HEK293 (cell line): ENCODE measurements around the gene CDCA5.
A peak's percentile ranks its signal among the peaks of the same experiment; 100 is the strongest.

Experiments
- CTCF ChIA-PET: fragments of 350-600 bp; formaldehyde crosslinking; extraction: SDS; loops from one replicate; lab custom pipeline; 2021; ENCODE audit warnings: antibody characterized with exemption; lab: Yijun Ruan, JAX
- POLR2A ChIA-PET: fragments of 300-600 bp; formaldehyde crosslinking; extraction: SDS; loops from one replicate; lab custom pipeline; 2020; ENCODE audit warnings: antibody characterized with exemption, inconsistent platforms; lab: Yijun Ruan, JAX
- H3K27ac ChIP-seq: fragments of 200-500 bp; sonication (Bioruptor generic); 2 replicates; pipeline ENCODE4 v1.5.1; 2014; ENCODE audit warnings: low read depth, low read length, control low read depth, inconsistent platforms; ENCODE audit errors: extremely low read depth
- H3K36me3 ChIP-seq, 2 experiments: fragments of 200-500 bp in 1 of 2; sonication (Bioruptor generic) in 1 of 2; 1 replicate in 1 of 2; 2 replicates in 1 of 2; pipeline ENCODE4 v1.5.1; 2014 to 2017; ENCODE audit warnings: inconsistent platforms in 2 of 2, low read length in 2 of 2; ENCODE audit not compliant: control insufficient read depth in 2 of 2, insufficient read depth in 1 of 2
- H3K4me1 ChIP-seq: fragments of 200-500 bp; sonication (Bioruptor generic); 2 replicates; pipeline ENCODE4 v1.5.1; 2014; ENCODE audit warnings: mild to moderate bottlenecking, low read length, inconsistent platforms; ENCODE audit not compliant: control insufficient read depth, insufficient read depth
- H3K4me3 ChIP-seq: 2 replicates; pipeline ENCODE4 v1.5.1; 2011; ENCODE audit warnings: low read depth, mild to moderate bottlenecking, control low read depth, low read length, moderate library complexity
- H3K9me3 ChIP-seq: fragments of 200-500 bp; sonication (Bioruptor generic); 2 replicates; pipeline ENCODE4 v1.5.1; 2014; ENCODE audit warnings: low read depth, low read length, inconsistent platforms; ENCODE audit not compliant: control insufficient read depth, insufficient read depth
- GLIS1 ChIP-seq: fragments of 450-650 bp; formaldehyde crosslinking; IDR thresholded peaks from 2 replicates; pipeline ENCODE4 v1.5.1; 2016; ENCODE audit warnings: missing biosample characterization, missing genetic modification characterization
- GLIS2 ChIP-seq: fragments of 450-650 bp; formaldehyde crosslinking; IDR thresholded peaks from 2 replicates; pipeline ENCODE4 v1.5.1; 2016; ENCODE audit warnings: missing biosample characterization, missing genetic modification characterization
- HOXD13 ChIP-seq: sonication (generic); formaldehyde crosslinking; IDR thresholded peaks from 2 replicates; pipeline ENCODE4 v1.8.0; 2022; ENCODE audit warnings: missing genetic modification reagents, borderline replicate concordance
- OVOL3 ChIP-seq: fragments of 450-650 bp; formaldehyde crosslinking; IDR thresholded peaks from 2 replicates; pipeline ENCODE4 v1.5.1; 2016; ENCODE audit warnings: missing biosample characterization, missing genetic modification characterization
- ZEB2 ChIP-seq: fragments of 450-650 bp; formaldehyde crosslinking; IDR thresholded peaks from 2 replicates; pipeline ENCODE4 v1.5.1; 2016; ENCODE audit warnings: missing biosample characterization, missing genetic modification characterization
- ZFP3 ChIP-seq: fragments of 450-650 bp; formaldehyde crosslinking; IDR thresholded peaks from 2 replicates; pipeline ENCODE4 v1.5.1; 2016; ENCODE audit warnings: low read depth, missing biosample characterization, missing genetic modification characterization
- ZNF174 ChIP-seq: fragments of 450-650 bp; formaldehyde crosslinking; IDR thresholded peaks from 2 replicates; pipeline ENCODE4 v1.5.0; 2017; ENCODE audit warnings: missing biosample characterization, mild to moderate bottlenecking, missing genetic modification characterization
- ZNF211 ChIP-seq: fragments of 450-650 bp; formaldehyde crosslinking; IDR thresholded peaks from 2 replicates; pipeline ENCODE4 v1.5.1; 2016; ENCODE audit warnings: low read depth, missing biosample characterization, missing genetic modification characterization
- ZNF223 ChIP-seq: fragments of 450-650 bp; formaldehyde crosslinking; IDR thresholded peaks from 2 replicates; pipeline ENCODE4 v1.5.1; 2016; ENCODE audit warnings: missing biosample characterization, missing genetic modification characterization
- ZNF341 ChIP-seq: fragments of 450-650 bp; formaldehyde crosslinking; IDR thresholded peaks from 2 replicates; pipeline ENCODE4; 2016; ENCODE audit warnings: low read depth, missing biosample characterization, missing genetic modification characterization
- ZNF510 ChIP-seq: fragments of 450-650 bp; formaldehyde crosslinking; IDR thresholded peaks from 2 replicates; pipeline ENCODE4 v1.5.1; 2018; ENCODE audit warnings: mild to moderate bottlenecking, missing genetic modification characterization, missing biosample characterization; ENCODE audit not compliant: insufficient replicate concordance
- ZNF558 ChIP-seq: fragments of 450-650 bp; formaldehyde crosslinking; IDR thresholded peaks from 2 replicates; pipeline ENCODE4 v1.5.1; 2016; ENCODE audit warnings: missing biosample characterization, missing genetic modification characterization
- ZNF571 ChIP-seq: fragments of 450-650 bp; formaldehyde crosslinking; IDR thresholded peaks from 2 replicates; pipeline ENCODE4 v1.5.0; 2017; ENCODE audit warnings: missing biosample characterization, missing genetic modification characterization
- ZNF596 ChIP-seq: fragments of 450-650 bp; IDR thresholded peaks from 2 replicates; pipeline ENCODE4 v1.5.0; 2018; ENCODE audit warnings: missing biosample characterization, mild to moderate bottlenecking, missing genetic modification characterization, moderate library complexity
- ZNF623 ChIP-seq: fragments of 450-650 bp; formaldehyde crosslinking; IDR thresholded peaks from 2 replicates; pipeline ENCODE4 v1.5.1; 2016; ENCODE audit warnings: missing biosample characterization, missing genetic modification characterization
- ZNF707 ChIP-seq: fragments of 450-650 bp; formaldehyde crosslinking; IDR thresholded peaks from 2 replicates; pipeline ENCODE4 v1.5.1; 2016; ENCODE audit warnings: missing biosample characterization, missing genetic modification characterization
- ZSCAN23 ChIP-seq: fragments of 450-650 bp; formaldehyde crosslinking; IDR thresholded peaks from 2 replicates; pipeline ENCODE4 v1.5.1; 2016; ENCODE audit warnings: missing biosample characterization, missing genetic modification characterization
- TF ChIP-seq, protein P1 (sequence below): fragments of 450-650 bp; formaldehyde crosslinking; IDR thresholded peaks from 2 replicates; pipeline ENCODE4 v1.5.1; 2016; ENCODE audit warnings: missing biosample characterization, missing genetic modification characterization
- TF ChIP-seq, protein P2 (sequence below): fragments of 450-650 bp; formaldehyde crosslinking; IDR thresholded peaks from 2 replicates; pipeline ENCODE4 v1.5.1; 2017; ENCODE audit warnings: missing biosample characterization, missing genetic modification characterization
- TF ChIP-seq, protein P3 (sequence below): fragments of 450-650 bp; formaldehyde crosslinking; IDR thresholded peaks from 2 replicates; pipeline ENCODE4 v1.5.1; 2016; ENCODE audit warnings: missing biosample characterization, missing genetic modification characterization
- TF ChIP-seq, protein P4 (sequence below): fragments of 450-650 bp; formaldehyde crosslinking; IDR thresholded peaks from 2 replicates; pipeline ENCODE4 v1.5.1; 2016; ENCODE audit warnings: missing biosample characterization, missing genetic modification characterization
- TF ChIP-seq, protein P5 (sequence below): fragments of 450-650 bp; formaldehyde crosslinking; IDR thresholded peaks from 2 replicates; pipeline ENCODE4 v1.5.1; 2017; ENCODE audit warnings: missing biosample characterization, mild to moderate bottlenecking, missing genetic modification characterization, moderate library complexity

CDCA5 gene

DNA sequence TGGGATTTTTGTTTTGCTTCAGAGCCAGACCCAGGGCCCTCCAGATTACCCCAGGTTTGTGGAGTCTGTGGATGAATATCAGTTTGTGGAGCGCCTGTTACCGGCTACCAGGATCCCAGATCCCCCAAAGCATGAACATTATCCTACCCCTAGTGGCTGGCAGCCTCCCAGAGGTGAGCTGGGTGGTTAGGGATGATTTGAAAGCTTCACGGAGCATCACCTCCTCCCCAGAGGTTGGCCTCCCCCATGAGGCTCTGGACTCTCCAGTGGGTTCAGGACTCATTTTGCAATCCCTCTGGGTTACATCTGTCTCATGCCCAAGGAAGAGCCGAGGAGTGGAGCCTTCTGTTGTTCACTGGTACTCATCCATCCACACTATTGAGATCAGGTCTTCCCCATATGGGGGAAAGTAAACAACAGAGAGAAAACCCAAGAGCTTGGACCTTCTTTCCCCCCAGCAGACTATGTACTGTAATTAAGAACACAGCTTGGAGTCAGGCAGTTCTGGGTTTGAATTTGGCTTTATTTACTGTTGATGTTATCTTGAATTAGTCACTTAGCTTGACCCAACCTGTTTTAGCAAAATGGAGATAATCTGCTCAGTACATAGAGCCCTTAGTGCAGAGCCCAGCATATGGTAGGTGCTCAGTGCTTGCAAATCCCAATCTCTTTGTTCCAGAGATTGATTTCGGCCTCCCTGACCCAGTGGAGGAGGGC lies 40.8 kb upstream of the CDCA5 start:
- Histone ChIP-seq H3K4me1 (peaks cover 3% of the 10 kb centered on the region; the same call in 1 of the 2 replicates), H3K9me3 (no peaks in the 10 kb centered on the region), H3K4me3 (no peak overlapping the region), H3K36me3 (peaks cover 0 to 79% of the 10 kb centered on the region in 2 experiments; a peak in 2 of 3 replicates), H3K27ac (no peak overlapping the region)
- ChIA-PET CTCF (interaction anchor here (1.6 kb wide), 1 partner anchor 14 kb away, joined by 7 read pairs; no protein-coding TSS in a partner anchor), POLR2A (interaction anchor here (1.3 to 1.5 kb wide), 2 partner anchors 11 to 280 kb away, joined by 3 to 5 read pairs; partner anchors contain the start of gene CDC42BPG)
- TF ChIP-seq ZNF510 (no peak), GLIS1 (tag by site-specific recombination) (peak; percentile 83), ZSCAN23 (tag by site-specific recombination) (no peak), ZNF211 (tag by site-specific recombination) (no peak)
- TF ChIP-seq, protein P1, sequence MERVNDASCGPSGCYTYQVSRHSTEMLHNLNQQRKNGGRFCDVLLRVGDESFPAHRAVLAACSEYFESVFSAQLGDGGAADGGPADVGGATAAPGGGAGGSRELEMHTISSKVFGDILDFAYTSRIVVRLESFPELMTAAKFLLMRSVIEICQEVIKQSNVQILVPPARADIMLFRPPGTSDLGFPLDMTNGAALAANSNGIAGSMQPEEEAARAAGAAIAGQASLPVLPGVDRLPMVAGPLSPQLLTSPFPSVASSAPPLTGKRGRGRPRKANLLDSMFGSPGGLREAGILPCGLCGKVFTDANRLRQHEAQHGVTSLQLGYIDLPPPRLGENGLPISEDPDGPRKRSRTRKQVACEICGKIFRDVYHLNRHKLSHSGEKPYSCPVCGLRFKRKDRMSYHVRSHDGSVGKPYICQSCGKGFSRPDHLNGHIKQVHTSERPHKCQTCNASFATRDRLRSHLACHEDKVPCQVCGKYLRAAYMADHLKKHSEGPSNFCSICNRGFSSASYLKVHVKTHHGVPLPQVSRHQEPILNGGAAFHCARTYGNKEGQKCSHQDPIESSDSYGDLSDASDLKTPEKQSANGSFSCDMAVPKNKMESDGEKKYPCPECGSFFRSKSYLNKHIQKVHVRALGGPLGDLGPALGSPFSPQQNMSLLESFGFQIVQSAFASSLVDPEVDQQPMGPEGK (tag by site-specific recombination) = no peak

DNA sequence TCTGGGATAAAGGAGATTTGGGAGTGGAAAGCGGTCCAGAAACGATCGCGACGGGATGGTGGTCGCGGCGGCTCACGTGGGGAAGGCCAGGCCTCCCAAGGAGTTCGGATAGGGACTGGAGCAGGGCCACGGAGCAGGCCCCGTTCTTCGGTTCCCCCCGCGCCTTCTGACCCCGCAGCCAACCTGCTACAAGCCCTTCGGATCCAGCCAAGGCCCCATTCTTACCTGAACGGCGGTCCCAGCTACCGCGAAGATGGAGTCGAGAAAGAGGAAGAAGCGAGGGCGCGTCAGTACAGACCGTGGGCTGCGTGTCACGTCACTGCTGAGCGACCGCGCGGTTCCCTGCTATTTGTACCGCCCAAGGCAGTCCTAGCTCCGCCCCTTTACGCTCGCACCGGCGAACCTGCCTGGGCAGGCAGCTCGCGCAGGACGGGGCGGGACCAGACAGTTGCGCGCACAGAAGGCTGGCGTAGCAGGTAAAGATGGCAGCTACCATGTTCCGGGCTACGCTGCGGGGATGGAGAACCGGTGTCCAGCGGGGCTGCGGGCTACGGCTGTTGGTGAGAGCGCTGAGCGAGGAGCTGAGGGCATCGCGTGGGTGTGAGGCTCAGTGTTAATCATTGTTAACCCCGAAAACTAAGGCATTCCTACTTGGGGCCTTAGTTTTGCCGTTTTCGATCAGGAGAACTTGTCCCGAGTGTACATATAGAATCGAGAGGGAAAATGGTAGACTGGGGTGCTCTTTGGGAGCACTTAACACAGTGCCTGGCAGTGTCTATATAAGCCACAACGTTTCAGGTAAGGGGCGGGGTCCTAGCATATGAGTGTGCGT lies 38.2 kb upstream of the CDCA5 start, which contains the start of the genes FAU and MRPL49:
Gene FAU, minus strand, starts transcription at position 270 of the 832 bp plus-strand sequence. CDS start 321 bp downstream, outside the sequence.
Gene MRPL49, plus strand, starts transcription at position 457 of the 832 bp plus-strand sequence. Its CDS starts 26 bp downstream, at position 483.
- H3K36me3 ChIP-seq = peaks cover 3 to 67% of the 10 kb centered on the region in 2 experiments; a peak in 2 of 3 replicates
- peak within 1 kb of the TSS; percentile 72 for H3K4me3 ChIP-seq
- H3K4me1 ChIP-seq = peaks cover 3% of the 10 kb centered on the region; the same call in 1 of the 2 replicates
- H3K9me3 ChIP-seq = no peaks in the 10 kb centered on the region
- CTCF ChIA-PET = interaction anchor here (0.5 to 3.4 kb wide), 9 partner anchors 10 to 234 kb away, joined by 3 to 37 read pairs (median 4); partner anchors contain the start of genes CDC42EP2 and TM7SF2
- peak within 1 kb of the TSS; percentile 73 for H3K27ac ChIP-seq
- POLR2A ChIA-PET = interaction anchor here (0.6 to 3.2 kb wide), 28 partner anchors 9 to 835 kb away, joined by 3 to 57 read pairs (median 5); partner anchors contain the start of genes ARL2, CAPN1, CDCA5 and NEAT1
- TF ChIP-seq ZNF571 (tag by site-specific recombination) (no peak), ZNF174 (tag by site-specific recombination) (no peak), ZNF623 (no peak), ZNF223 (tag by site-specific recombination) (no peak), GLIS2 (tag by site-specific recombination) (no peak; the same call in 1 of the 2 replicates), ZSCAN23 (tag by site-specific recombination) (no peak), ZNF558 (tag by site-specific recombination) (no peak), HOXD13 (CRISPR knock-in tag) (no peak), ZNF596 (tag by site-specific recombination) (no peak), ZEB2 (peak; percentile 92), OVOL3 (tag by site-specific recombination) (no peak), ZNF707 (no peak), ZFP3 (no peak), ZNF341 (tag by site-specific recombination) (no peak)
- TF ChIP-seq, protein P2, sequence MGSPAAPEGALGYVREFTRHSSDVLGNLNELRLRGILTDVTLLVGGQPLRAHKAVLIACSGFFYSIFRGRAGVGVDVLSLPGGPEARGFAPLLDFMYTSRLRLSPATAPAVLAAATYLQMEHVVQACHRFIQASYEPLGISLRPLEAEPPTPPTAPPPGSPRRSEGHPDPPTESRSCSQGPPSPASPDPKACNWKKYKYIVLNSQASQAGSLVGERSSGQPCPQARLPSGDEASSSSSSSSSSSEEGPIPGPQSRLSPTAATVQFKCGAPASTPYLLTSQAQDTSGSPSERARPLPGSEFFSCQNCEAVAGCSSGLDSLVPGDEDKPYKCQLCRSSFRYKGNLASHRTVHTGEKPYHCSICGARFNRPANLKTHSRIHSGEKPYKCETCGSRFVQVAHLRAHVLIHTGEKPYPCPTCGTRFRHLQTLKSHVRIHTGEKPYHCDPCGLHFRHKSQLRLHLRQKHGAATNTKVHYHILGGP (tag by site-specific recombination) = no peak
- TF ChIP-seq, protein P3, sequence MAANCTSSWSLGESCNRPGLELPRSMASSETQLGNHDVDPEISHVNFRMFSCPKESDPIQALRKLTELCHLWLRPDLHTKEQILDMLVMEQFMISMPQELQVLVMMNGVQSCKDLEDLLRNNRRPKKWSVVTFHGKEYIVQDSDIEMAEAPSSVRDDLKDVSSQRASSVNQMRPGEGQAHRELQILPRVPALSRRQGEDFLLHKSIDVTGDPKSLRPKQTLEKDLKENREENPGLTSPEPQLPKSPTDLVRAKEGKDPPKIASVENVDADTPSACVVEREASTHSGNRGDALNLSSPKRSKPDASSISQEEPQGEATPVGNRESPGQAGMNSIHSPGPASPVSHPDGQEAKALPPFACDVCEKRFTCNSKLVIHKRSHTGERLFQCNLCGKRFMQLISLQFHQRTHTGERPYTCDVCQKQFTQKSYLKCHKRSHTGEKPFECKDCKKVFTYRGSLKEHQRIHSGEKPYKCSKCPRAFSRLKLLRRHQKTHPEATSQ (tag by site-specific recombination) = no peak
- TF ChIP-seq, protein P4, sequence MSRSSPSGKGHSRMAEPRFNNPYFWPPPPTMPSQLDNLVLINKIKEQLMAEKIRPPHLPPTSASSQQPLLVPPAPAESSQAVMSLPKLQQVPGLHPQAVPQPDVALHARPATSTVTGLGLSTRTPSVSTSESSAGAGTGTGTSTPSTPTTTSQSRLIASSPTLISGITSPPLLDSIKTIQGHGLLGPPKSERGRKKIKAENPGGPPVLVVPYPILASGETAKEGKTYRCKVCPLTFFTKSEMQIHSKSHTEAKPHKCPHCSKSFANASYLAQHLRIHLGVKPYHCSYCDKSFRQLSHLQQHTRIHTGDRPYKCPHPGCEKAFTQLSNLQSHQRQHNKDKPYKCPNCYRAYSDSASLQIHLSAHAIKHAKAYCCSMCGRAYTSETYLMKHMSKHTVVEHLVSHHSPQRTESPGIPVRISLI = 0 out of 2 replicates have a peak, but pooled peaks have one; percentile 18
- TF ChIP-seq, protein P5, sequence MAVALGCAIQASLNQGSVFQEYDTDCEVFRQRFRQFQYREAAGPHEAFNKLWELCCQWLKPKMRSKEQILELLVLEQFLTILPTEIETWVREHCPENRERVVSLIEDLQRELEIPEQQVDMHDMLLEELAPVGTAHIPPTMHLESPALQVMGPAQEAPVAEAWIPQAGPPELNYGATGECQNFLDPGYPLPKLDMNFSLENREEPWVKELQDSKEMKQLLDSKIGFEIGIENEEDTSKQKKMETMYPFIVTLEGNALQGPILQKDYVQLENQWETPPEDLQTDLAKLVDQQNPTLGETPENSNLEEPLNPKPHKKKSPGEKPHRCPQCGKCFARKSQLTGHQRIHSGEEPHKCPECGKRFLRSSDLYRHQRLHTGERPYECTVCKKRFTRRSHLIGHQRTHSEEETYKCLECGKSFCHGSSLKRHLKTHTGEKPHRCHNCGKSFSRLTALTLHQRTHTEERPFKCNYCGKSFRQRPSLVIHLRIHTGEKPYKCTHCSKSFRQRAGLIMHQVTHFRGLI (tag by site-specific recombination) = no peak
